ENCODE results near the gene BRINP2. TPM values are rescaled to one million over a fixed set of nuclear protein-coding genes. Genes with fewer than 3 reads are reported as not detected.

BRINP2 gene
- total and polyA plus RNA-seq, 2 of the 13 experiments (the other 11 are each of a cell fraction or from before 2014, with no cell fraction given), result 0.08 to 0.20 TPM

- no peak for TF ChIP-seq ZNF234 (CRISPR knock-in tag; conservative IDR thresholded peaks at IDR 0.05)
Observed at GRCh38 chr1:177164380-177165068, 6.2 kb upstream of the BRINP2 start, which contains the start of gene ASTN1 (continued).

- ChIA-PET CTCF (ENCODE audit: low intra/inter-chr PET ratio, low total read pairs) (no interaction called here), POLR2A (no interaction called here)
- no peak for TF ChIP-seq ZNF296 (CRISPR knock-in tag; conservative IDR thresholded peaks at IDR 0.05)
- TF ChIP-seq PAXIP1 (CRISPR knock-in tag; conservative IDR thresholded peaks at IDR 0.05), result no peak
- TF ChIP-seq ZFP36L1 (CRISPR knock-in tag; IDR thresholded peaks at IDR 0.05), result no peak
- TF ChIP-seq MBNL3 (CRISPR knock-in tag; conservative IDR thresholded peaks at IDR 0.05), result no peak
- TF ChIP-seq ZNF710 (CRISPR knock-in tag; IDR thresholded peaks at IDR 0.05; ENCODE audit: borderline replicate concordance), result no peak
- no peak for TF ChIP-seq RFX1 (IDR thresholded peaks at IDR 0.05)
- no peak for TF ChIP-seq THYN1 (CRISPR knock-in tag; IDR thresholded peaks at IDR 0.05; ENCODE audit: borderline replicate concordance, low read depth)
- TF ChIP-seq ZNF331 (CRISPR knock-in tag; IDR thresholded peaks at IDR 0.05), result no peak
- no peak for TF ChIP-seq TCF7L2 (IDR thresholded peaks at IDR 0.05; ENCODE audit: low read depth, low read length)
- no peak for TF ChIP-seq JUNB (CRISPR knock-in tag; IDR thresholded peaks at IDR 0.05; ENCODE audit: borderline replicate concordance)
- no peak for TF ChIP-seq SNAPC5 (CRISPR knock-in tag; IDR thresholded peaks at IDR 0.05; ENCODE audit: borderline replicate concordance)
- no peak for TF ChIP-seq STAT5B (CRISPR knock-in tag; IDR thresholded peaks at IDR 0.05)
- no peak for TF ChIP-seq ZFY (CRISPR knock-in tag; IDR thresholded peaks at IDR 0.05)
- TF ChIP-seq MED13 (CRISPR knock-in tag; IDR thresholded peaks at IDR 0.05), result no peak
- no peak for TF ChIP-seq ZMAT3 (CRISPR knock-in tag; conservative IDR thresholded peaks at IDR 0.05)
Observed at GRCh38 chr1:177165069-177165439, 5.7 kb upstream of the BRINP2 start.

More at GRCh38 chr1:177165069-177165439, 5.7 kb upstream of the BRINP2 start:
- Histone ChIP-seq H4K20me1 (ENCODE audit: insufficient read depth, low read length) (no peaks in the 10 kb centered on the region), H3K9ac (ENCODE audit: insufficient read depth, low read depth, low read length) (no peak overlapping the region), H3K4me3 (replicated peaks in 1 of 3; ENCODE audit: insufficient read depth in 1 of 3, low read depth in 2 of 3, low read length in 3 of 3) (no peak overlapping the region), H3K79me2 (ENCODE audit: insufficient read depth, low read length) (no peaks in the 10 kb centered on the region), H2AFZ (ENCODE audit: low read length) (no peak overlapping the region), H3K27ac (ENCODE audit: extremely low read length, insufficient read depth, low read length) (no peak overlapping the region), H3K27me3 (ENCODE audit: control insufficient read depth in 1 of 2, insufficient read depth in 2 of 2, low read length in 2 of 2) (peaks cover 0 to 6% of the 10 kb centered on the region in 2 experiments; a peak in 1 of 5 replicates), H3K4me2 (ENCODE audit: low read depth, low read length) (no peak overlapping the region), H3K36me3 (replicated peaks in 1 of 2; ENCODE audit: control insufficient read depth in 1 of 2, insufficient read depth in 2 of 2, low read length in 2 of 2) (no peaks in the 10 kb centered on the region), H3K4me1 (ENCODE audit: insufficient read depth, low read length) (no peaks in the 10 kb centered on the region), H3K9me3 (ENCODE audit: low read length) (no peaks in the 10 kb centered on the region)
- intact Hi-C loops (cut with micrococcal nuclease; ENCODE audit: unreplicated experiment) (no loop called here), in situ Hi-C loops (cut with HindIII; ENCODE audit: extremely low pct_ligation_motif_present, low pct_unique_long_range_greater_than_20kb) (no loop called here)
- 6% methylated on average over 9 of the region's 9 CpGs for WGBS (ENCODE audit: low lambda C conversion rate)
- no TSS peak for BruUV-seq (replicated peaks)
- DNase-seq (ENCODE audit: low spot score), result no peak
- FAIRE-seq, result no peak
- no peak for ATAC-seq
